HCT116 (cell line): ENCODE results near the gene FOXN3.

Experiments
- ZFX ChIP-seq: fragments of 450-650 bp; IDR thresholded peaks from 2 replicates; pipeline ENCODE4 v1.6.1; 2017
- TF ChIP-seq, protein P1 (sequence below), 3 experiments: fragments of 200-600 bp in 1 of 3; sonication (generic) in 1 of 3; IDR thresholded peaks in 2 of 3; conservative IDR thresholded peaks in 1 of 3; 2 replicates each; pipeline ENCODE4 v1.5.1; 2012 to 2017; ENCODE audit warnings: low read depth in 2 of 3, low read length in 2 of 3, antibody characterized with exemption in 1 of 3, borderline replicate concordance in 1 of 3, control low read depth in 1 of 3, mild to moderate bottlenecking in 1 of 3, mixed read lengths in 1 of 3, mixed run types in 1 of 3, moderate library complexity in 1 of 3; ENCODE audit not compliant: insufficient read depth in 1 of 3

- TF ChIP-seq, protein P1, sequence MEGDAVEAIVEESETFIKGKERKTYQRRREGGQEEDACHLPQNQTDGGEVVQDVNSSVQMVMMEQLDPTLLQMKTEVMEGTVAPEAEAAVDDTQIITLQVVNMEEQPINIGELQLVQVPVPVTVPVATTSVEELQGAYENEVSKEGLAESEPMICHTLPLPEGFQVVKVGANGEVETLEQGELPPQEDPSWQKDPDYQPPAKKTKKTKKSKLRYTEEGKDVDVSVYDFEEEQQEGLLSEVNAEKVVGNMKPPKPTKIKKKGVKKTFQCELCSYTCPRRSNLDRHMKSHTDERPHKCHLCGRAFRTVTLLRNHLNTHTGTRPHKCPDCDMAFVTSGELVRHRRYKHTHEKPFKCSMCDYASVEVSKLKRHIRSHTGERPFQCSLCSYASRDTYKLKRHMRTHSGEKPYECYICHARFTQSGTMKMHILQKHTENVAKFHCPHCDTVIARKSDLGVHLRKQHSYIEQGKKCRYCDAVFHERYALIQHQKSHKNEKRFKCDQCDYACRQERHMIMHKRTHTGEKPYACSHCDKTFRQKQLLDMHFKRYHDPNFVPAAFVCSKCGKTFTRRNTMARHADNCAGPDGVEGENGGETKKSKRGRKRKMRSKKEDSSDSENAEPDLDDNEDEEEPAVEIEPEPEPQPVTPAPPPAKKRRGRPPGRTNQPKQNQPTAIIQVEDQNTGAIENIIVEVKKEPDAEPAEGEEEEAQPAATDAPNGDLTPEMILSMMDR (IDR thresholded peaks at IDR 0.05 in 2 of 3, conservative IDR thresholded peaks at IDR 0.05 in 1 of 3; ENCODE audit: borderline replicate concordance in 1 of 3, insufficient read depth in 1 of 3, low read depth in 2 of 3, low read length in 2 of 3): no peak
- TF ChIP-seq ZFX: no peak
Observed at GRCh38 chr14:89401761-89402160, 15.3 kb downstream of the FOXN3 start.
